ENCODE measurements around the gene ACTL9. TPM values are rescaled to one million over a fixed set of nuclear protein-coding genes. Genes with fewer than 3 reads are reported as not detected.
A peak's percentile ranks its signal among the peaks of the same experiment; 100 is the strongest.

The ACTL9 gene
- total RNA-seq, 2 experiments from 2014 or later = not detected

GRCh38 chr19:8682931-8683330 is 15.7 kb downstream of the ACTL9 start:
- DNase-seq = no peak
- Mint-ChIP-seq H3K4me3 (no peak overlapping the region), H3K36me3 (ENCODE audit: low read depth) (no peaks in the 10 kb centered on the region), H3K4me1 (peaks cover 14% of the 10 kb centered on the region), H3K27ac (no peak overlapping the region), H3K9me3 (ENCODE audit: low read depth) (peaks cover 4% of the 10 kb centered on the region), H3K27me3 (peaks cover 2% of the 10 kb centered on the region)
- ChIA-PET POLR2A (no interaction called here), CTCF (no interaction called here)
- ATAC-seq = no peak
- intact Hi-C loops (cut with DNase I, micrococcal nuclease) = no loop called here

GRCh38 chr19:8682472-8682871 is 16.1 kb downstream of the ACTL9 start:
- ChIA-PET POLR2A (no interaction called here), CTCF (no interaction called here)
- no peak for ATAC-seq
- no peak overlapping the region for H3K4me3 Mint-ChIP-seq
- no peak overlapping the region for H3K27ac Mint-ChIP-seq
- no peaks in the 10 kb centered on the region for H3K36me3 Mint-ChIP-seq (ENCODE audit: low read depth)
- H3K27me3 Mint-ChIP-seq = peaks cover 2% of the 10 kb centered on the region
- peaks cover 4% of the 10 kb centered on the region for H3K9me3 Mint-ChIP-seq (ENCODE audit: low read depth)
- DNase-seq = no peak
- peaks cover 14% of the 10 kb centered on the region for H3K4me1 Mint-ChIP-seq
- intact Hi-C loops (cut with DNase I, micrococcal nuclease) = no loop called here

- DNase-seq (no peak), ATAC-seq (no peak)
- ChIA-PET POLR2A (no interaction called here), CTCF (no interaction called here)
- Mint-ChIP-seq H3K36me3 (ENCODE audit: low read depth) (no peaks in the 10 kb centered on the region), H3K9me3 (ENCODE audit: low read depth) (peaks cover 4% of the 10 kb centered on the region), H3K27ac (no peak overlapping the region), H3K4me3 (no peak overlapping the region), H3K27me3 (peaks cover 2% of the 10 kb centered on the region), H3K4me1 (peaks cover 14% of the 10 kb centered on the region)
- intact Hi-C loops (cut with DNase I, micrococcal nuclease) = no loop called here
These were observed 17.1 kb downstream of the ACTL9 start for GRCh38 chr19:8681345-8682029.

GRCh38 chr19:8680676-8681344 is 17.8 kb downstream of the ACTL9 start:
- intact Hi-C loops (cut with DNase I, micrococcal nuclease) = no loop called here
- CTCF ChIA-PET = no interaction called here
- DNase-seq = no peak
- peaks cover 14% of the 10 kb centered on the region for H3K4me1 Mint-ChIP-seq
- peaks cover 2% of the 10 kb centered on the region for H3K27me3 Mint-ChIP-seq
- no peak overlapping the region for H3K4me3 Mint-ChIP-seq
- no peak for ATAC-seq
- POLR2A ChIA-PET = no interaction called here
- H3K36me3 Mint-ChIP-seq (ENCODE audit: low read depth) = no peaks in the 10 kb centered on the region
- no peak overlapping the region for H3K27ac Mint-ChIP-seq
- peaks cover 4% of the 10 kb centered on the region for H3K9me3 Mint-ChIP-seq (ENCODE audit: low read depth)

GRCh38 chr19:8678244-8678807 is 20.3 kb downstream of the ACTL9 start:
- DNase-seq (no peak), ATAC-seq (no peak)
- H3K27me3 Mint-ChIP-seq = peaks cover 2% of the 10 kb centered on the region
- no peak overlapping the region for H3K4me3 Mint-ChIP-seq
- H3K27ac Mint-ChIP-seq = no peak overlapping the region
- H3K36me3 Mint-ChIP-seq (ENCODE audit: low read depth) = no peaks in the 10 kb centered on the region
- intact Hi-C loops (cut with DNase I, micrococcal nuclease) = no loop called here
- peaks cover 4% of the 10 kb centered on the region for H3K9me3 Mint-ChIP-seq (ENCODE audit: low read depth)
- ChIA-PET POLR2A (no interaction called here), CTCF (no interaction called here)
- H3K4me1 Mint-ChIP-seq = peaks cover 14% of the 10 kb centered on the region

- peaks cover 6% of the 10 kb centered on the region for H3K4me1 Mint-ChIP-seq
- POLR2A ChIA-PET = no interaction called here
- no peak overlapping the region for H3K27ac Mint-ChIP-seq
- H3K27me3 Mint-ChIP-seq = peaks cover 2% of the 10 kb centered on the region
- DNase-seq (no peak), ATAC-seq (no peak)
- no peak overlapping the region for H3K4me3 Mint-ChIP-seq
- intact Hi-C loops (cut with DNase I, micrococcal nuclease) = no loop called here
- CTCF ChIA-PET = interaction anchor here (0.7 kb wide), 1 partner anchor 19 kb away, joined by 4 read pairs; no protein-coding TSS in a partner anchor
- peaks cover 4% of the 10 kb centered on the region for H3K9me3 Mint-ChIP-seq (ENCODE audit: low read depth)
- H3K36me3 Mint-ChIP-seq (ENCODE audit: low read depth) = no peaks in the 10 kb centered on the region
These were observed 23.5 kb downstream of the ACTL9 start for GRCh38 chr19:8675066-8675465.

- ATAC-seq (no peak), DNase-seq (no peak)
- peaks cover 2% of the 10 kb centered on the region for H3K9me3 Mint-ChIP-seq (ENCODE audit: low read depth)
- peaks cover 2% of the 10 kb centered on the region for H3K27me3 Mint-ChIP-seq
- no peak overlapping the region for H3K27ac Mint-ChIP-seq
- H3K36me3 Mint-ChIP-seq (ENCODE audit: low read depth) = no peaks in the 10 kb centered on the region
- peaks cover 10% of the 10 kb centered on the region for H3K4me1 Mint-ChIP-seq
- ChIA-PET CTCF (interaction anchor here (0.9 kb wide), 1 partner anchor 87 kb away, joined by 3 read pairs; no protein-coding TSS in a partner anchor), POLR2A (no interaction called here)
- no peak overlapping the region for H3K4me3 Mint-ChIP-seq
- intact Hi-C loops (cut with DNase I, micrococcal nuclease) = no loop called here
These were observed 25.2 kb downstream of the ACTL9 start for GRCh38 chr19:8673276-8673891.

- no peak for ATAC-seq
- Mint-ChIP-seq H3K27ac (no peak overlapping the region), H3K27me3 (no peaks in the 10 kb centered on the region), H3K4me3 (no peak overlapping the region), H3K4me1 (peaks cover 41% of the 10 kb centered on the region), H3K36me3 (ENCODE audit: low read depth) (no peaks in the 10 kb centered on the region), H3K9me3 (ENCODE audit: low read depth) (no peaks in the 10 kb centered on the region)
- intact Hi-C loops (cut with DNase I, micrococcal nuclease) = no loop called here
- POLR2A ChIA-PET = no interaction called here
- CTCF ChIA-PET = no interaction called here
- no peak for DNase-seq
These were observed 31.7 kb downstream of the ACTL9 start for GRCh38 chr19:8666814-8667405.

- intact Hi-C loops (cut with DNase I, micrococcal nuclease) = no loop called here
- no peaks in the 10 kb centered on the region for H3K36me3 Mint-ChIP-seq (ENCODE audit: low read depth)
- H3K4me3 Mint-ChIP-seq = no peak overlapping the region
- ATAC-seq (peak; percentile 65), DNase-seq (peak; percentile 51)
- POLR2A ChIA-PET = no interaction called here
- H3K4me1 Mint-ChIP-seq = peaks cover 35% of the 10 kb centered on the region
- peak overlapping the region; percentile 55 for H3K27ac Mint-ChIP-seq
- H3K9me3 Mint-ChIP-seq (ENCODE audit: low read depth) = no peaks in the 10 kb centered on the region
- H3K27me3 Mint-ChIP-seq = no peaks in the 10 kb centered on the region
- CTCF ChIA-PET = interaction anchor here (0.8 to 2.0 kb wide), 4 partner anchors 11 to 28 kb away, joined by 3 to 7 read pairs (median 4); no protein-coding TSS in a partner anchor
These were observed 33.0 kb downstream of the ACTL9 start for GRCh38 chr19:8665468-8666213.

- no peak overlapping the region for H3K4me3 Mint-ChIP-seq
- POLR2A ChIA-PET = no interaction called here
- H3K9me3 Mint-ChIP-seq (ENCODE audit: low read depth) = no peaks in the 10 kb centered on the region
- no peak for DNase-seq
- ATAC-seq = no peak
- peaks cover 35% of the 10 kb centered on the region for H3K4me1 Mint-ChIP-seq
- intact Hi-C loops (cut with DNase I, micrococcal nuclease) = no loop called here
- no peaks in the 10 kb centered on the region for H3K36me3 Mint-ChIP-seq (ENCODE audit: low read depth)
- no peak overlapping the region for H3K27ac Mint-ChIP-seq
- CTCF ChIA-PET = interaction anchor here (0.7 to 2.0 kb wide), 3 partner anchors 11 to 307 kb away, joined by 3 to 7 read pairs (median 7); no protein-coding TSS in a partner anchor
- no peaks in the 10 kb centered on the region for H3K27me3 Mint-ChIP-seq
These were observed 33.9 kb downstream of the ACTL9 start for GRCh38 chr19:8664671-8665057.
